Astrocyte of the spinal cord (primary cell): ENCODE results near the gene PGS1.

Source experiments
- DNase-seq: peaks from one replicate; pipeline ENCODE4 v3.0.0; 2011; ENCODE audit warnings: low read depth, low spot score
- H3K4me3 ChIP-seq: 2 replicates; pipeline ENCODE4 v1.5.1; 2011; ENCODE audit warnings: low read depth, mild to moderate bottlenecking, low read length, moderate library complexity
- in situ Hi-C: cut with HindIII; loops from 2 replicates; pipeline ENCODE4 v1.10.0; 2017; ENCODE audit warnings: low sequenced_read_pairs
- TF ChIP-seq, protein P1 (sequence below): IDR thresholded peaks from 2 replicates; pipeline ENCODE4 v1.5.1; 2012; ENCODE audit warnings: low read depth, mild to moderate bottlenecking, low read length, inconsistent platforms

The PGS1 gene

DNA sequence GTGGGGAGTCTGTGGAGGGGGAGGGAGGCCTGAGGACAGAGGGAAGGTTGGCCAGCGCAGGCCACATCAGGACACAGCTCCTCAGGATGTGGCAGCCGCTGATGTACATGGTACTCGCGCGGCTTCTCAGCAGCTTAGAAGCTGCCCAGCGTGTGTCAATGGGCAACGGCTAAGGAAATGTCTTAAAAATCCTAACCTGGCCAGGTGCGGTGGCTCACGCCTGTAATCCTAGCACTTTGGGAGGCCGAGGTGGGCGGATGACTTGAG is 53.2 kb downstream of the PGS1 start:
- in situ Hi-C loops, result no loop called here
- no peak overlapping the region for H3K4me3 ChIP-seq
- no peak for DNase-seq
- TF ChIP-seq, protein P1, sequence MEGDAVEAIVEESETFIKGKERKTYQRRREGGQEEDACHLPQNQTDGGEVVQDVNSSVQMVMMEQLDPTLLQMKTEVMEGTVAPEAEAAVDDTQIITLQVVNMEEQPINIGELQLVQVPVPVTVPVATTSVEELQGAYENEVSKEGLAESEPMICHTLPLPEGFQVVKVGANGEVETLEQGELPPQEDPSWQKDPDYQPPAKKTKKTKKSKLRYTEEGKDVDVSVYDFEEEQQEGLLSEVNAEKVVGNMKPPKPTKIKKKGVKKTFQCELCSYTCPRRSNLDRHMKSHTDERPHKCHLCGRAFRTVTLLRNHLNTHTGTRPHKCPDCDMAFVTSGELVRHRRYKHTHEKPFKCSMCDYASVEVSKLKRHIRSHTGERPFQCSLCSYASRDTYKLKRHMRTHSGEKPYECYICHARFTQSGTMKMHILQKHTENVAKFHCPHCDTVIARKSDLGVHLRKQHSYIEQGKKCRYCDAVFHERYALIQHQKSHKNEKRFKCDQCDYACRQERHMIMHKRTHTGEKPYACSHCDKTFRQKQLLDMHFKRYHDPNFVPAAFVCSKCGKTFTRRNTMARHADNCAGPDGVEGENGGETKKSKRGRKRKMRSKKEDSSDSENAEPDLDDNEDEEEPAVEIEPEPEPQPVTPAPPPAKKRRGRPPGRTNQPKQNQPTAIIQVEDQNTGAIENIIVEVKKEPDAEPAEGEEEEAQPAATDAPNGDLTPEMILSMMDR, result no peak

DNA sequence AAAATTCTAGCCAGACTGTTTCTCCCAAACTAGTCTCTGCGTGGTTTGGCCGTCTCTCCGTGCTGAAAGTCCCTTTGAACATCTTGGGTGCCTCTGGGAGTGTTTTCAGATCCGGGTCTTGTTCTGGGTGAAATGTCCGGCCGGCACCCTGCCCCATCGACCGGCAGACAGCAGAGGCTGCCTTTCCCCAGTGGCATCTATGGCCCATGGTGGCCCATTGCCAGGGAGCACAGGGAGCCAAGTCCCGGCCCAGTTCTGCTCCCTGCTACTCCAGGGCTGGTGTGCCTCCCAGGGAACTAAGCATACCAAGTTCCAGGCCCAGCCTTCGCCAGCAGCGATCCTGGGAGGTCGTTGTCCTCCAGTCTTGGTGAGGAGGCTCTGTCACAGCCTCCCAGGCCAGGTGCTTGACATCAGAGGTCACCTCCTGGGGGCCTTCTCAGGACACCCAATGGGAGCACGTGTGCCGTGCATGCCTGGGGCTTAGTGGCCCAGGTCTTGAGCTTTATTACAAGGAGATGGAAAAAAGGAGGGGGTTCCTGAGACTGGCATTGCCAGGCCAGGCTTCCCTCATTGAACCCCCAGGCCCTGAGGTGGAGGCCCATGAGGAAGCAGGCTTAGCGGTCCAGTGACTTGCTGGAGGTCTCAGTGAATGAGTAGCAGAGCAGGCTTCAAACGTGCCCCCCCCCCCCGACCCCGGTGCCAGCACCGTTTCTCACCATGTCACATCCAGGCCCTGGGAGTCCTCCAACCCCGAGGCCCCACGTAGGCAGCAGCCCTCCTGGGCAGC is 54.0 kb downstream of the PGS1 start:
- in situ Hi-C loops, result no loop called here
- no peak for DNase-seq
- H3K4me3 ChIP-seq, result no peak overlapping the region
- TF ChIP-seq, protein P1, result no peak

DNA sequence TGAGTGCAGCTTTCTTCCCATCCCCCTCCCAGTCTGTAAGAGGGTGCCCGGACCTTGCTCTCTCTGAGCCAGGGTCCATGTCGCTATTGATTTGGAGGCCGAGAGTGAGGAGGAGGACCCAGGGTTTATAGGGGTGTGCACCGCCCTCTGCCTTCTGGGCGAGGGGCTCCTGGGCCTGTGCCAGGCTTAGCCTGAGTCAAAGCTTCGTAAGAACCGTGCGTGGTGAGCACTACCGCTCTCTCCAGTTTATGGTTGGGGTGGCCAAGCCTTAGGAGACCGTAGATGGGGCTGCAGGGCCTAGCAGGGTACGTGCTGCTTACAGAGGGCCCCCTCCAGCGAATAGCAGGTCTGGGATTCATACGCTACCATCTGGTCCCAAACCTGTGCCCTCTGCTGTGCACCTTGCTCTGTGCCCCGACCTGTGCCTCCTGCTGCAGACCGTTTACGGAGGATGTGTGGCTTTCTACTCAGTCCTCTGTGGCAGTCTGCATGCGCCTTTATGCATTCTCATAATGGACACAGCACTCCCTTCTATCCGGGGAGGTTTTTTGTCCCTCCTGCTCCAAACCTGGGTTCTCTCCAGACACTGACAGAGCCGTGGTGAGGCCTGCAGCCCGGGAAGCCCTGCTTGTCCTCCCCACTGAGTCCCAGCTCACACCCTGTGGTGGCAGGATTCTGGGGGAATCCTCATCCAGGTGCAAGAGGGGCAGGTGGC is 54.7 kb downstream of the PGS1 start:
- in situ Hi-C loops, result no loop called here
- no peak for DNase-seq
- H3K4me3 ChIP-seq, result no peak overlapping the region
- TF ChIP-seq, protein P1, result no peak

DNA sequence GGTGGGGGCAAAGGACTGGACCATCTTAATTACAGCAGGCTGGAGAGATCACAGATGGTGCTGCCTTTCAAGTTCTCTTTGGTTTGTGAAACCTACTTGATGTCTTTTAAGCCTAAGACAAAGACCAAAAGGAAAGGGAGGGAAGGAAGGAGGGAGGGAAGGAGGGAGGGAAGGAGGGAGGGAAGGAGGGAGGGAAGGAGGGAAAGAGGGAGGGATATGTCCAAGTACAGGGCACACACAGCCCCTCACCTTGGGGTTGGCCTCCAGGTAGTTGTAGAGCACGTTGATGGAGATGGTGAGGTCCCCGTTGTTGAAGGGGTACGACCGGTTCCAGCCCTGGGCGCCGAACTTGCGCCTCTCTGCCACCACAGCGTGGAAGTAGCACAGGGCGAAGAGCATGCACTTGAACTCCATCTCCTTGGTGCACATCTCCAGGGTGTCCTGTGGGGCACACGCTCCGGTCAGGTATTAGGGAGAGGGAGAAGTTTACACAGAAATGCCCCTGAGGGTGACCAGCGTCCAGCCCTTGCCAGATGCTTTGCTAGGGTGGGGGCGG is 55.4 kb downstream of the PGS1 start:
- no peak overlapping the region for H3K4me3 ChIP-seq
- DNase-seq, result no peak
- in situ Hi-C loops, result no loop called here
- TF ChIP-seq, protein P1, result no peak

DNA sequence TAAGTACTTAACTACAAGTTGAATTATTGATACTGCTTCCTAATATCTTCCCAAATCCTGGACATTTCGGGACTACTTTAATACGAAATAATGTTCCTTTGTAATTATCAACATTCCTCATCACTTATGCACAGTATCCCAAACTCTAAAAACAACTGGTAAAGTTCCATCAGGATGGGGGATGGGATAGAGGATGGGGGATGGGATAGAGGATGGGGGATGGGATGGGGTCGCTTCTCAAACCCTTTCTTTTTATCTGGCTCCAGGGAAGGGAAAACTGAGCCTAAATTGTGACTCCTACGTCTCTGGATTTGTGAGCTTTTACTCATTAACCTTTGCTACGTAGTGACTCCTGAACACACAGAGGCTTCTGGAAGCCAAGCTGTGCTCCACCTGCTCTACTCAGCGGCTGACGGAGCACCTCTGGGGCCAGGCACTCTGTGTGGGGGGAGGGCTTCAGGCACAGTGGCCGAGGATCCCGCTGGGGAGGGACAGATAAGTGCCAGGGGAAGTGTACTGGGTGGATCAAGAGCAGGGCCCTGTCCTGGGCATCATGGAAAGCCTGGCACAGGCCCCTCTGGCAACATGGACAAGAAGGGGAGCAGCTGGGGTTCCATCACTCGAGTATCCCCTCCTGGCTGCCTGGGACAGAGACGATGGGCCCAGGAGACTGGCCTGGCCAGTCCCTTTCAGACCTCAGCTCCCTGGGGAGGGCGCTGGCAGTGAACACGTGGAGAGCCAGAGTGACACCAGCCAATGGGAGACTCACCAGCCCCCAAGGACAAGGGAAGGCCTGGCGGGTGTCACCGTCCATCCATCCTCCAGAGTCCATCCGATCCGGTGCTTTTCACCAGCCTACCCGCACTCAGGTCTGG is 56.2 kb downstream of the PGS1 start:
- H3K4me3 ChIP-seq, result no peak overlapping the region
- no peak for DNase-seq
- TF ChIP-seq, protein P1, result no peak
- in situ Hi-C loops, result no loop called here

DNA sequence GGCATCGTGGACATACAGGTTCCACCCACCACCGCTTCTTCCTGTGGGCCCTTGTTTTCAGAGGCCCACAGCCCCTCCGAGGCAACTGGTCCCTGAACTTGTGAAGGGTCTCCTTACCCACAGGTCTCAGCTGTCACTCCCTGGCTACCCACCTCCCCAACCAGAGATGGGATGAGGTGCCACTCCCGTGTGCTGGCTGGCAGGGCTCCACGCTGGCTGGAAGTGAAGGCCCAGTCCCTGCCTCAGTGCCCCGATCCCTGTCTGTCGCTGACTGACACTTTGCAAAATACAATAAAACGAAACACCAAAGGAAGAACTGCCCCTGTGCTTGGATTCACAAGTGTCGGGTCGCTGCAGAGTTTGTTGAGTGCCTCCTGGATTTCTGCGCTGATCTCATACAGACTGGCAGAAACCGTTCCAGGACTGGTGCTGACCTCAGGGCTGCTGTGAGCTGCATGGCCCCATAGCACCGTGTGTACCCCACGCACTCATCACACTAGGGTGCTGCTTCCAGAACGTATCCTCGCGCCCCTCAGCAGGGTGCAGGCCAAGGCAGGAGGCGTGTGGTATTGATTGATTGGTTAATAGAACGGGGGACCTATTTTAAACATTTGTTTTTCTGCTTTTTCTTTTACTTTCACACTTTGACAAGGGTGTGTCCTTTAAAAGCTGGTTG is 57.0 kb downstream of the PGS1 start:
- TF ChIP-seq, protein P1, result no peak
- H3K4me3 ChIP-seq, result no peak overlapping the region
- in situ Hi-C loops, result no loop called here
- DNase-seq, result no peak
